B cell (primary cell): Measurements from ENCODE around the gene PLEKHA7. TPM values are rescaled to one million over a fixed set of nuclear protein-coding genes. Genes with fewer than 3 reads are reported as not detected.

ENCODE experiments used
- ATAC-seq: fragments of 200-7000 bp; cut with Tn5 transposase; one replicate; pipeline ENCODE4 v1.10.0; 2021; ENCODE audit warnings: low read depth, mild to moderate bottlenecking, moderate number of reproducible peaks, moderate library complexity
- CTCF ChIA-PET: fragments of 350-600 bp; sonication (Branson Sonifier 250); formaldehyde crosslinking; loops from one replicate; lab custom pipeline; 2021; ENCODE audit warnings: antibody characterized with exemption, inconsistent platforms; lab: Charles Lee
- POLR2A ChIA-PET: fragments of 350-600 bp; sonication (Branson Sonifier 250); formaldehyde crosslinking; loops from one replicate; lab custom pipeline; 2021; ENCODE audit warnings: antibody characterized with exemption; lab: Charles Lee
- DNase-seq: peaks from one replicate; pipeline ENCODE4 v3.0.0; 2013
- H2AFZ ChIP-seq: 2 replicates; pipeline ENCODE4 v1.6.1; 2012; ENCODE audit warnings: mild to moderate bottlenecking, low read depth, low read length; ENCODE audit not compliant: insufficient read depth, poor library complexity, severe bottlenecking
- H3K27ac ChIP-seq, 2 donors: 1 replicate in 1 of 2; 2 replicates in 1 of 2; pipeline ENCODE4 v1.5.1; 2012 to 2013; ENCODE audit warnings: low read length in 2 of 2, mild to moderate bottlenecking in 2 of 2, moderate library complexity in 1 of 2
- H3K27me3 ChIP-seq, 4 experiments: fragments of 200-600 bp in 1 of 4; sonication (generic) in 1 of 4; replicated peaks in 1 of 4; 1 replicate in 2 of 4; 2 replicates in 2 of 4; pipeline versions ENCODE4 v1.6.1 to v1.7.0; 2013 to 2016; ENCODE audit warnings: low read length in 3 of 4, mild to moderate bottlenecking in 2 of 4, mixed read lengths in 1 of 4, moderate library complexity in 1 of 4; ENCODE audit not compliant: insufficient read depth in 4 of 4, control insufficient read depth in 3 of 4; ENCODE audit errors: control extremely low read depth in 1 of 4
- H3K36me3 ChIP-seq, 2 experiments: replicated peaks in 1 of 2; 1 replicate in 1 of 2; 2 replicates in 1 of 2; pipeline versions ENCODE4 v1.6.1 to v1.7.1; 2013; ENCODE audit warnings: low read length in 1 of 2; ENCODE audit not compliant: insufficient read depth in 2 of 2, control insufficient read depth in 1 of 2; ENCODE audit errors: control extremely low read depth in 1 of 2, extremely low read depth in 1 of 2
- H3K4me1 ChIP-seq, 2 donors: fragments of 200-600 bp in 1 of 2; sonication (generic) in 1 of 2; 1 replicate in 1 of 2; 2 replicates in 1 of 2; pipeline versions ENCODE4 v1.5.1 to v1.6.1; 2013 to 2017; ENCODE audit warnings: low read length in 2 of 2; ENCODE audit not compliant: control insufficient read depth in 2 of 2, insufficient read depth in 2 of 2
- H3K4me2 ChIP-seq: replicated peaks from 2 replicates; pipeline ENCODE3; 2012; ENCODE audit warnings: mild to moderate bottlenecking, low read depth, low read length; ENCODE audit not compliant: poor library complexity, severe bottlenecking
- H3K4me3 ChIP-seq, 5 experiments: fragments of 200-600 bp in 1 of 5; sonication (generic) in 1 of 5; 1 replicate in 3 of 5; 2 replicates in 2 of 5; pipeline versions ENCODE4 v1.5.1 to v1.7.0; 2011 to 2016; ENCODE audit warnings: low read length in 4 of 5, mild to moderate bottlenecking in 4 of 5, low read depth in 2 of 5, control low read depth in 1 of 5, moderate library complexity in 1 of 5; ENCODE audit not compliant: insufficient read depth in 1 of 5; ENCODE audit errors: control extremely low read depth in 1 of 5, extremely low read depth in 1 of 5
- H3K79me2 ChIP-seq: fragments of 200-600 bp; sonication (generic); one replicate; pipeline ENCODE4 v1.6.0; 2016; ENCODE audit warnings: low read length; ENCODE audit not compliant: control insufficient read depth, insufficient read depth
- H3K9ac ChIP-seq: fragments of 200-600 bp; sonication (generic); 2 replicates; pipeline ENCODE4 v1.6.1; 2017; ENCODE audit warnings: mild to moderate bottlenecking, low read length, moderate library complexity
- H3K9me3 ChIP-seq, 3 donors: one replicate each; pipeline versions ENCODE4 v1.6.1 to v1.7.1; 2013; ENCODE audit warnings: low read length in 2 of 3; ENCODE audit not compliant: control insufficient read depth in 2 of 3, insufficient read depth in 1 of 3; ENCODE audit errors: control extremely low read depth in 1 of 3
- H4K20me1 ChIP-seq: 2 replicates; pipeline ENCODE4 v1.6.0; 2012; ENCODE audit warnings: mild to moderate bottlenecking, low read length; ENCODE audit not compliant: insufficient read depth, control insufficient read depth, poor library complexity, severe bottlenecking
- H3K27ac Mint-ChIP-seq: one replicate; pipeline ENCODE4 v1.8.0; 2021; ENCODE audit warnings: mixed read lengths
- H3K27me3 Mint-ChIP-seq: one replicate; pipeline ENCODE4 v1.8.0; 2021; ENCODE audit warnings: mixed read lengths
- H3K4me1 Mint-ChIP-seq: one replicate; pipeline ENCODE4 v1.8.0; 2021; ENCODE audit warnings: mixed read lengths
- H3K4me3 Mint-ChIP-seq: one replicate; pipeline ENCODE4 v1.8.0; 2021; ENCODE audit warnings: mixed read lengths
- H3K9me3 Mint-ChIP-seq: one replicate; pipeline ENCODE4 v1.8.0; 2022; ENCODE audit warnings: mixed read lengths; ENCODE audit not compliant: insufficient read depth
- CTCF ChIP-seq: fragments of 200-600 bp; IDR thresholded peaks from one replicate; pipeline ENCODE4 v1.8.0; 2022; ENCODE audit warnings: antibody characterized with exemption, mild to moderate bottlenecking
- EZH2 ChIP-seq: IDR thresholded peaks from 2 replicates; pipeline ENCODE4 v1.6.1; 2012; ENCODE audit warnings: borderline replicate concordance, low read depth, mild to moderate bottlenecking, moderate library complexity, low read length; ENCODE audit not compliant: insufficient read depth, poor library complexity, severe bottlenecking
- WGBS: methylation state at CpG from one replicate; pipeline ENCODE4 v1.1.5; 2013; ENCODE audit warnings: missing lambda C conversion rate; ENCODE audit not compliant: insufficient coverage; 5-methylcytosine and 5-hydroxymethylcytosine counted together
- intact Hi-C: fragments of 100-400 bp; cut with micrococcal nuclease; formaldehyde crosslinking; loops from one replicate; pipeline ENCODE4 v1.10.0; 2022
- polyA plus RNA-seq: library from polyadenylated mRNA; depleted of rRNA; stranded (reverse); fragments of >200 nt; gene quantifications from 2 replicates; pipeline ENCODE4 v1.2.3, GENCODE V29; 2012
- total RNA-seq, 2 donors: library from RNA; stranded (reverse); fragments of 120-200 nt in 1 of 2; gene quantifications; 1 replicate in 1 of 2; 2 replicates in 1 of 2; pipeline versions ENCODE4 v1.2.3 to v1.2.4, GENCODE V29; 2013 to 2022

Gene PLEKHA7
- total and polyA plus RNA-seq, 2 donors (not counting 1 experiment from before 2014, with no cell fraction given), result 1.7 to 8.2 TPM

- H3K27ac Mint-ChIP-seq, result no peak overlapping the region
- H3K9me3 Mint-ChIP-seq, result no peaks in the 10 kb centered on the region
- TF ChIP-seq EZH2 (no peak), CTCF (no peak)
- DNase-seq (no peak), ATAC-seq (no peak)
- WGBS, result 40% methylated on average over 4 of the region's 5 CpGs
- H3K27ac ChIP-seq, result no peak overlapping the region
- H3K4me2 ChIP-seq, result no peak overlapping the region
- POLR2A ChIA-PET, result no interaction called here
- H3K36me3 ChIP-seq, result no peaks in the 10 kb centered on the region
- intact Hi-C loops, result no loop called here
- H3K9me3 ChIP-seq, result no peaks in the 10 kb centered on the region
- H3K27me3 Mint-ChIP-seq, result no peaks in the 10 kb centered on the region
- no peaks in the 10 kb centered on the region for H3K4me1 ChIP-seq
- H3K4me3 ChIP-seq, result no peak overlapping the region
- no peak overlapping the region for H3K9ac ChIP-seq
- H2AFZ ChIP-seq, result no peak overlapping the region
- H3K27me3 ChIP-seq, result no peaks in the 10 kb centered on the region
- no peaks in the 10 kb centered on the region for H4K20me1 ChIP-seq
- no peaks in the 10 kb centered on the region for H3K4me1 Mint-ChIP-seq
- H3K4me3 Mint-ChIP-seq, result no peak overlapping the region
- H3K79me2 ChIP-seq, result no peaks in the 10 kb centered on the region
- CTCF ChIA-PET, result no interaction called here
Observed at GRCh38 chr11:16813126-16813525, 201.1 kb downstream of the PLEKHA7 start.

DNA sequence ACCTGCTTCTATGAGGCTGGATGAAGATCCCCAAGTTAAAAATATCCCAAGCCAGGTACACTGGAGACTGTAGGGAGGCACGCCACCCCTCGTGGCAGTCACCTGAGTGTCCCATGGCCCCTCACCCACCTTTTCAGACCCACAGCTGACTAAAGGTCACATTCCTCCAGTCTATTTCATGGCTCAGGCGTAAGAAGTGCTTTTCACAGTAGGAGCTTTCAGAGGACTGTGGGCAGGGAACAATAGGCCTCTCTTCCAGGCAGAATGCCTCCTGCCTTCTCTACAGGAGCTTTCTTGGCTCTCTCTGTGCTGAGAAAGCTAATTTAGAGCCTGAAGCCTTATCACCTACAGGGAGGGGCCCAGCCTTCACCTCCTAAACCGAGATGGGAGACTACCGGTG lies 201.9 kb downstream of the PLEKHA7 start:
- Histone ChIP-seq H3K4me3 (no peak overlapping the region), H3K4me1 (no peaks in the 10 kb centered on the region), H2AFZ (no peak overlapping the region), H4K20me1 (no peaks in the 10 kb centered on the region), H3K9me3 (no peaks in the 10 kb centered on the region), H3K4me2 (no peak overlapping the region), H3K27ac (no peak overlapping the region), H3K9ac (no peak overlapping the region), H3K36me3 (no peaks in the 10 kb centered on the region), H3K27me3 (no peaks in the 10 kb centered on the region), H3K79me2 (no peaks in the 10 kb centered on the region)
- ATAC-seq (no peak), DNase-seq (no peak)
- POLR2A ChIA-PET, result no interaction called here
- Mint-ChIP-seq H3K4me1 (peaks cover 2% of the 10 kb centered on the region), H3K9me3 (no peaks in the 10 kb centered on the region), H3K27me3 (no peaks in the 10 kb centered on the region), H3K27ac (no peak overlapping the region), H3K4me3 (no peak overlapping the region)
- TF ChIP-seq EZH2, result no peak
- TF ChIP-seq CTCF, result no peak
- CTCF ChIA-PET, result no interaction called here
- intact Hi-C loops, result no loop called here
- WGBS, result 92% methylated on average over 5 of the region's 5 CpGs
